Large intestine (tissue), 3 donors: ENCODE data around the gene ICE1. TPM values are rescaled to one million over a fixed set of nuclear protein-coding genes. Genes with fewer than 3 reads are reported as not detected.
"Not testable (repeated sequence)": the region's sequence is repeated elsewhere in the genome, so short reads cannot be mapped to it uniquely, and the experiment has no call there.

ENCODE experiments used
- DNase-seq, 2 donors: peaks; one replicate each; pipeline versions ENCODE4 v3.0.0 to v3.0.0-alpha.2; 2013
- H3K27ac ChIP-seq: one replicate; pipeline ENCODE4 v1.5.1; 2013; ENCODE audit warnings: low read length
- H3K27me3 ChIP-seq: 2 replicates; pipeline ENCODE4 v1.6.1; 2013; ENCODE audit warnings: low read length; ENCODE audit not compliant: control insufficient read depth, insufficient read depth
- H3K36me3 ChIP-seq: 2 replicates; pipeline ENCODE4 v1.6.1; 2013; ENCODE audit warnings: low read length; ENCODE audit not compliant: control insufficient read depth, insufficient read depth
- H3K4me1 ChIP-seq: one replicate; pipeline ENCODE4 v1.6.1; 2013; ENCODE audit warnings: low read length; ENCODE audit not compliant: control insufficient read depth, insufficient read depth
- H3K4me3 ChIP-seq: one replicate; pipeline ENCODE4 v1.5.1; 2013; ENCODE audit warnings: low read length
- H3K9me3 ChIP-seq: one replicate; pipeline ENCODE4 v1.6.1; 2013; ENCODE audit warnings: mild to moderate bottlenecking, low read depth, low read length, moderate library complexity; ENCODE audit not compliant: control insufficient read depth
- WGBS: methylation state at CpG from one replicate; pipeline ENCODE4 v1.1.5; 2013; ENCODE audit warnings: low lambda C conversion rate; ENCODE audit not compliant: insufficient coverage; 5-methylcytosine and 5-hydroxymethylcytosine counted together
- polyA plus RNA-seq: library from polyadenylated mRNA; unstranded; fragments of 120-200 nt; gene quantifications from one replicate; pipeline ENCODE4 v1.2.1, GENCODE V29; 2013

ICE1 gene
- polyA plus RNA-seq, 1 donor = 20.9 TPM

DNA sequence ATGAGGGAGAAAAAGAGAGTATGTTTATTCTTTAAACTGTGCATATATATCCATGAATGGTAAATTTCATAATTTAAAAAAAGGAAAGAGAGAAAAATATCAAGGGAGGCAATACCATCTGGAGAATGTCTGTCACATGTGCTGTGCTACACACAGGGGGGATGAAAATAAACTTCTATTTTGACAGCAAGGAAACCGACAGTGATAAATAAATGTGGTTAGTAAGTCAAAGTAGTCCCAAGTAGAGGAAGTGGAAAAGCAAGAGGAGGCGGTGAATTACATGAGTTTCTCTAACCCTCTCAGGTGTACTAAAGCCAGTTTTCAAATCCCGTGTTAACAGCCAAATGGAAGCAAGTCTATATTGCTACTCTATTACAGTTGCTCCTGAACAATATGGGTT, 83.3 kb downstream of the ICE1 start:
- DNase-seq = no peak
- Histone ChIP-seq H3K36me3 (no peaks in the 10 kb centered on the region), H3K27ac (no peak overlapping the region), H3K4me1 (no peaks in the 10 kb centered on the region), H3K27me3 (peaks cover 4% of the 10 kb centered on the region), H3K4me3 (no peak overlapping the region), H3K9me3 (peaks cover 3% of the 10 kb centered on the region)
- WGBS = no CpG with 5 or more reads among the region's 3 CpGs

DNA sequence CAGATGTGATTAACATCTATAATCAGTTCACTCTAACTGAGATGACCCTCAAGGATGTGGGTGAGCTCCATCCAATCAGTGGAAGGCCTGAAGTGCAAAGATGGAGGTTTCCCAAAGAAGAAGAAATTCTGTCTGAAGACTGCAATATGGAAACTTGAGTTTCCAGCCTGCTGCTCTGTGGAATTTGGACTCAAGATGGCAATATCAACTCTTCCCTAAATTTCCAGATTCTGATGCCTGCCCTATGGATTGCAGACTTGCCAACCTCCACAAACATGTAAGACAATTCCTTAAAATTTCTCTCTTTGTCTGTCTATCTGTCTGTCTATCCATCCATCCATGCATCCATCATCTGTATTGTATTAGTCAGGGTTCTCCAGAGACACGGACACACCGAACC, 85.9 kb downstream of the ICE1 start:
- no peak overlapping the region for H3K4me3 ChIP-seq
- no CpG with 5 or more reads among the region's 2 CpGs for WGBS
- H3K27me3 ChIP-seq = no peaks in the 10 kb centered on the region
- no peaks in the 10 kb centered on the region for H3K4me1 ChIP-seq
- H3K9me3 ChIP-seq = peaks cover 3% of the 10 kb centered on the region
- no peak overlapping the region for H3K27ac ChIP-seq
- H3K36me3 ChIP-seq = no peaks in the 10 kb centered on the region
- DNase-seq = no peak

DNA sequence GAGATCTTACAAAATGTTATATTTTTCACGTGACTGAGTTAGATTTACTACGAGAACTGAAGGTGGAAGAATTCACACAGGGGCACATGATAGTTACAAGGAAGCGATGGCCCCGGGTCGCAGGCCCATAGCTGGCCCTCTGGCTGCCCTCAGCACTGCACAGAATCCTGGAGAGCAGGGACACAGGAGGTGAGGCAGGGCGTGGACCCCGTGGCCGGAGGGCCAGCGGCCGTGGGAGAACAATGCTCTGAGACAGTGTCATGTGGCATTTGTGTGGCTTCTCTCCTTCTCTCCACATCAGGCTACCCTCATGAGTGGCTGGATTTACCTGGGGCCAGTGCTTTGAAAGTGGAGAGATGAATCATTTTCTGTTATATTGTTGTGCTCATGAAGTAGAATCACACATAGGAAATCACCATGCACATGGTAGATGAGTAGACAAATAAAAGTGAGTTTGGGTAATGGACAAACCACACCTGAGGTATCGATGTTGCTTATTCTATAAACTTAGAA, 89.5 kb downstream of the ICE1 start:
- WGBS = 100% methylated on average over 1 of the region's 11 CpGs
- no peaks in the 10 kb centered on the region for H3K27me3 ChIP-seq
- H3K27ac ChIP-seq = no peak overlapping the region
- no peaks in the 10 kb centered on the region for H3K9me3 ChIP-seq
- H3K4me3 ChIP-seq = no peak overlapping the region
- H3K4me1 ChIP-seq = no peaks in the 10 kb centered on the region
- no peaks in the 10 kb centered on the region for H3K36me3 ChIP-seq
- DNase-seq = no peak

DNA sequence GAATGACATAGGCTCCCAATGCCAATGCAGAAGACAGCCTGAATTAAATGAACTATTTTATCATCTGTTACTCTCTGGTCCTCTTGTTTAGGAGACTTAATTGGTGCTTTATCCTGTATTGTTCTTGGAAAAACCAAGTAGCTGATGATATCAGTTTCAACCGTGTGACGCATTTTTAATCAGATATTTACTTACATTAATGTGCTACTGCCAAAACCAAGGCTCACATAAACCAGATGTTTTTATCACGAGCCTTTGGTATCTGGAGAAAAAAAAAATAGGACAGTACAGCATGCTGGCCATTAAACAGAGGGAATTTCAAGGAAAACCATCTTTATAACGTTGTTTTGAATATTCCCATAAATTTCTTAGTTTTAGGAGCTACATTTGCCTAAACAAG, 90.1 kb downstream of the ICE1 start:
- H3K27me3 ChIP-seq = no peaks in the 10 kb centered on the region
- no peaks in the 10 kb centered on the region for H3K36me3 ChIP-seq
- no peak overlapping the region for H3K4me3 ChIP-seq
- no peaks in the 10 kb centered on the region for H3K9me3 ChIP-seq
- H3K4me1 ChIP-seq = no peaks in the 10 kb centered on the region
- DNase-seq = no peak
- H3K27ac ChIP-seq = no peak overlapping the region
- WGBS = 100% methylated on average over 1 of the region's 4 CpGs

DNA sequence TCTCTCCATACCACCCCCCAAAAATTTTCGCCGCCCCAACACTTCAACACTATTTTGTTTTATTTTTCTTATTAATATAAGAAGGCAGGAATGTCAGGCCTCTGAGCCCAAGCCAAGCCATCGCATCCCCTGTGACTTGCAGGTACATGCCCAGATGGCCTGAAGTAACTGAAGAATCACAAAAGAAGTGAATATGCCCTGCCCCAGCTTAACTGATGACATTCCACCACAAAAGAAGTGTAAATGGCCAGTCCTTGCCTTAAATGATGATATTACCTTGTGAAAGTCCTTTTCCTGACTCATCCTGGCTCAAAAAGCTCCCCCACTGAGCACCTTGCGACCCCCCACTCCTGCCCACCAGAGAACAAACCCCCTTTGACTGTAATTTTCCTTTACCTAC, 98.1 kb downstream of the ICE1 start:
- not testable (repeated sequence) for H3K27ac ChIP-seq, H3K9me3 ChIP-seq, H3K4me1 ChIP-seq, H3K4me3 ChIP-seq, DNase-seq, H3K36me3 ChIP-seq, H3K27me3 ChIP-seq
- WGBS = no CpG with 5 or more reads among the region's 4 CpGs

DNA sequence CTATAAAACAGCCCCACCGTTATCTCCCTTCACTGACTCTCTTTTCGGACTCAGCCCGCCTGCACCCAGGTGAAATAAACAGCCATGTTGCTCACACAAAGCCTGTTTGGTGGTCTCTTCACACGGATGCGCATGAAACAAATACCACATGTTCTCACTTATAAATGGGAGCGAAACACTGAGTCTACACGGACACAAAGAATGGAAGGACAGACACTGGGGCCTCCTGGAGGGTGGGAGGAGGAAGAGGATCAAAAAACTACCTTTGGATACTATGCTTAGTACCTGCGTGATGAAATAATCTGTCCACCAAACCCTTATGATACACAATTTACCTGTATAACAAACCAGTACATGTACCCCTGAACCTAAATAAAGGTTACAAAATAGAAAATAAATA, 98.6 kb downstream of the ICE1 start:
- Histone ChIP-seq H3K4me1 (no peaks in the 10 kb centered on the region), H3K27ac (no peak overlapping the region), H3K36me3 (no peaks in the 10 kb centered on the region), H3K27me3 (no peaks in the 10 kb centered on the region), H3K4me3 (no peak overlapping the region), H3K9me3 (no peaks in the 10 kb centered on the region)
- WGBS = 100% methylated on average over 1 of the region's 8 CpGs
- DNase-seq = no peak

DNA sequence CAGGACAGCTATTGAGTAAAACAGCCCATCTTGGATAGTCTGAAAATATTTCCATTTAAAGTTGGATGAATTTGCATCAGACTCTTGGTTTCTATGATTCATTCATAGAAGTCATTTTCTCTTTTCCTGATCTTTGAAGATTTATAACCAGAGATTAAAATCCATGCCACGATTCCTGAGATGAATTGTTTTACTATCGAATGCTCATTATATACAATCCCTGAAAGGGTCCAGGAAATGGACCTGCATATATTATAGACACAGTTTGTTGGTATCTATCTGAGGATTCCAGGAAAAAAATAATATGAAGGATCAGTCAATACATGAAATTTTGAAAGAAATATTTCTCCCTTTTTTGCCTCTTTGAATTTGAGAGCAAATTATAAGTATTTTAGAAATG, 99.0 kb downstream of the ICE1 start:
- Histone ChIP-seq H3K27me3 (no peaks in the 10 kb centered on the region), H3K4me1 (no peaks in the 10 kb centered on the region)
- 100% methylated on average over 2 of the region's 2 CpGs for WGBS

GRCh38 chr5:5522336-5522735, 99.9 kb downstream of the ICE1 start:
- Histone ChIP-seq H3K27me3 (no peaks in the 10 kb centered on the region), H3K27ac (no peak overlapping the region), H3K36me3 (no peaks in the 10 kb centered on the region), H3K9me3 (no peaks in the 10 kb centered on the region), H3K4me3 (no peak overlapping the region), H3K4me1 (no peaks in the 10 kb centered on the region)
- WGBS = 60% methylated on average over 1 of the region's 2 CpGs
- DNase-seq = no peak

More for the DNA sequence above, 99.0 kb downstream of the ICE1 start:
- H3K4me3 ChIP-seq = no peak overlapping the region
- H3K9me3 ChIP-seq = no peaks in the 10 kb centered on the region
- no peak overlapping the region for H3K27ac ChIP-seq
- no peak for DNase-seq
- no peaks in the 10 kb centered on the region for H3K36me3 ChIP-seq

- Histone ChIP-seq H3K4me1 (no peaks in the 10 kb centered on the region), H3K4me3 (no peak overlapping the region), H3K27ac (no peak overlapping the region), H3K9me3 (no peaks in the 10 kb centered on the region), H3K36me3 (no peaks in the 10 kb centered on the region), H3K27me3 (no peaks in the 10 kb centered on the region)
- DNase-seq = peak in 1 of 2 donors; percentile 24
- 40% methylated on average over 1 of the region's 6 CpGs for WGBS
Measured at GRCh38 chr5:5523066-5523505, 100.6 kb downstream of the ICE1 start.

DNA sequence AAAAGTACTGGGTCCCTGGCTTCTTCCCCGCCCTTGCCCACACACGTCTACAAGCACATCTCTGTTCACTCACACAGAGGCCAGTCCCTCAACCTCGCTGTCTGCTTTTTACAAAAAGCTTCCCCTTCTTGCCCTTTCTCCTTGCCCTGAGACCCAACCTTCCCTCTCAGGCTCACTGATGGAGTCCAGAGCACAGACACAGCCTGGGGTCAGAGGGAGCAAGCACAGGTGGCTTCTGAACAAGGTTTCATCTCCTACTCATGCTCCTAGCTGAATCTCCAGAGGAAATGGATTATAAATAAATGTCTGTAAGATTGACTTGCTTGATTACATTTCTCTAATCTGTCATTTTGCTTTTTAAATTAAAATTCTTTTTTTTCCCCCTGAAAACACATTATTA, 101.8 kb downstream of the ICE1 start:
- Histone ChIP-seq H3K4me3 (no peak overlapping the region), H3K4me1 (no peaks in the 10 kb centered on the region), H3K27ac (no peak overlapping the region), H3K36me3 (no peaks in the 10 kb centered on the region), H3K9me3 (no peaks in the 10 kb centered on the region), H3K27me3 (no peaks in the 10 kb centered on the region)
- 80% methylated on average over 1 of the region's 3 CpGs for WGBS
- no peak for DNase-seq

DNA sequence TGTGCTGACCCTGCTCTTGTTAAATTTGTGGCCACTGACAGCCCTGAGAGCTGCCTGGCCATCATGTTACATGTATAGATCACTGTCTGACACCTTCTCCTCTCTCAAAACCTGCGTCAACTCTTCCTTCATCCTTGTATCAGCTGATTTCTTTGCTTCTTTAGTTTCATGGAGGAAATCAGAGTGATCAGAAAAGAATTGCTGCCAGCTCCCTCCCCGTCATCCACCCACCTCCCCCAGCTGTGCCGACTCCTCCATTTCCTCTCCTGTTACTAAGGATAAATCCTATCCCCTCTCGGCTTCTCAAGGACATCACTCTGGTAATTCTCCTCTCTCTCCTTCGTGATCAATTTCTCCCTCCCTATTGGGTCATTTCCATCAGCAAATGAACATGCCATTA, 108.9 kb downstream of the ICE1 start:
- Histone ChIP-seq H3K4me1 (no peaks in the 10 kb centered on the region), H3K36me3 (no peaks in the 10 kb centered on the region), H3K27ac (no peak overlapping the region), H3K9me3 (no peaks in the 10 kb centered on the region), H3K4me3 (no peak overlapping the region), H3K27me3 (no peaks in the 10 kb centered on the region)
- DNase-seq = no peak
- WGBS = 66% methylated on average over 3 of the region's 5 CpGs
